Measurements from ENCODE around the gene HNRNPR.
A peak's percentile ranks its signal among the peaks of the same experiment; 100 is the strongest.

Gene HNRNPR

GRCh38 chr1:23290836-23291565 lies 53.1 kb downstream of the HNRNPR start:
- TF ChIP-seq CTCF (IDR thresholded peaks at IDR 0.05; ENCODE audit: low read length, missing control alignments): no peak
- H3K4me3 ChIP-seq (replicated peaks; ENCODE audit: low read depth, low read length): no peak overlapping the region
- no peak for DNase-seq (ENCODE audit: low read depth)

DNA sequence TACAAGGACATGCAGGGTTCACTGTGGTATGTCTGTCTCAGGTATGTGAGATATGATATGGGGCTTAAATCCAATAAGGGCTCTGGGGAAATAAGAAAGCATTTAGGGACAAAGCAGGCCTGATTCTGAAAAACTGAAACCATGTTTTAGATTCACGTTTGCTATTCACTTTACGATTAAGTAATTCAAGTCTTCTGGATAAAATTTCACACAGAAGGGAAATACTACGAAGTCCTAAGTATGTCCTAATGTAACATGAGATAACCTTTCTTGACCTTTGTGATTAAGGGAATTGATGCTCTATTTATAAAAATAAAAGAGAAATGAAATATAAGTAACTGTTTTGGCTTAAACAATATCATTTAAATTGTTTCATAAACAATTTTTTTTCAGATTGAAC lies 55.4 kb downstream of the HNRNPR start:
- no peak for TF ChIP-seq CTCF (IDR thresholded peaks at IDR 0.05; ENCODE audit: low read length, missing control alignments)
- DNase-seq (ENCODE audit: low read depth): peak; percentile 13
- no peak overlapping the region for H3K4me3 ChIP-seq (replicated peaks; ENCODE audit: low read depth, low read length)

GRCh38 chr1:23288201-23288600 lies 55.9 kb downstream of the HNRNPR start:
- H3K4me3 ChIP-seq (replicated peaks; ENCODE audit: low read depth, low read length): no peak overlapping the region
- TF ChIP-seq CTCF (IDR thresholded peaks at IDR 0.05; ENCODE audit: low read length, missing control alignments): no peak
- no peak for DNase-seq (ENCODE audit: low read depth)

DNA sequence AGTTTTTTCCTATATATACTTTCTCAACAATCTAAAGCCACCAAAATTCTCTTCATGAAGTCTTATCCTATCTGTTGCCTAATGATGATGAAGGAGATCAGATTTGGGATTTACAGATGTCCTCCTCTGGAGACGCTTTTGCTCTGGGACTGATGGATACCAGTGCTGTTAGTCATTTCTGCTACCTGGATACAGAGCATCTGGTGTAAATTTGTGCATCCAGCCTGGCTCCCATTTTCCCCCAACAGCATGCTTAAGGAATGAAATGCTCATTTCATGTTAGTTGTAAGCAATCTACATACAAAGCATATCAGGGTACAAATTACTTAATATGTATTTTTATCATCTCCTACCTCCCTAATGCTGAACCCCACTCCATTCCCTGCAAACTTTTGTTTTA lies 57.7 kb downstream of the HNRNPR start:
- DNase-seq (ENCODE audit: low read depth): no peak
- H3K4me3 ChIP-seq (replicated peaks; ENCODE audit: low read depth, low read length): no peak overlapping the region
- TF ChIP-seq CTCF (IDR thresholded peaks at IDR 0.05; ENCODE audit: low read length, missing control alignments): no peak

GRCh38 chr1:23283667-23284602 lies 60.1 kb downstream of the HNRNPR start:
- no peak overlapping the region for H3K4me3 ChIP-seq (replicated peaks; ENCODE audit: low read depth, low read length)
- no peak for TF ChIP-seq CTCF (IDR thresholded peaks at IDR 0.05; ENCODE audit: low read length, missing control alignments)
- DNase-seq (ENCODE audit: low read depth): peak; percentile 24

- TF ChIP-seq CTCF (IDR thresholded peaks at IDR 0.05; ENCODE audit: low read length, missing control alignments): no peak
Measured at GRCh38 chr1:23282957-23283356, 61.1 kb downstream of the HNRNPR start.

More at GRCh38 chr1:23282957-23283356, 61.1 kb downstream of the HNRNPR start:
- H3K4me3 ChIP-seq (replicated peaks; ENCODE audit: low read depth, low read length): no peak overlapping the region
- peak; percentile 69 for DNase-seq (ENCODE audit: low read depth)

Data from fibroblast of pulmonary artery (primary cell).